WTC11 (cell line): ENCODE results near the gene KCND1. TPM values are rescaled to one million over a fixed set of nuclear protein-coding genes. Genes with fewer than 3 reads are reported as not detected.

Source experiments
- ATAC-seq: fragments of 200-7000 bp; cut with Tn5 transposase; 2 replicates; pipeline ENCODE4 v1.10.0; 2021; ENCODE audit warnings: mild to moderate bottlenecking, moderate library complexity
- CTCF ChIA-PET: fragments of 300-600 bp; sonication (Branson Sonifier 250); formaldehyde crosslinking; loops from one replicate; lab custom pipeline; 2021; ENCODE audit warnings: antibody characterized with exemption; lab: Charles Lee
- POLR2A ChIA-PET: fragments of 350-600 bp; sonication (Branson Sonifier 250); formaldehyde crosslinking; loops from one replicate; lab custom pipeline; 2021; ENCODE audit warnings: antibody characterized with exemption; lab: Charles Lee
- DNase-seq: peaks from one replicate; pipeline ENCODE4 v3.0.0; 2021; ENCODE audit warnings: low spot score
- H3K27ac Mint-ChIP-seq: 2 replicates; pipeline ENCODE4 v1.8.0; 2021; ENCODE audit warnings: mixed read lengths
- H3K27me3 Mint-ChIP-seq: 2 replicates; pipeline ENCODE4 v1.8.0; 2021; ENCODE audit warnings: low read depth, mild to moderate bottlenecking, moderate library complexity, mixed read lengths
- H3K36me3 Mint-ChIP-seq: 2 replicates; pipeline ENCODE4 v1.8.0; 2021; ENCODE audit warnings: mixed read lengths
- H3K4me1 Mint-ChIP-seq: 2 replicates; pipeline ENCODE4 v1.8.0; 2022; ENCODE audit warnings: mixed read lengths
- H3K4me3 Mint-ChIP-seq: 2 replicates; pipeline ENCODE4 v1.8.0; 2021; ENCODE audit warnings: mild to moderate bottlenecking, moderate library complexity, mixed read lengths
- H3K9me3 Mint-ChIP-seq: 2 replicates; pipeline ENCODE4 v1.8.0; 2021; ENCODE audit warnings: mixed read lengths
- CREB1 ChIP-seq: sonication (generic); formaldehyde crosslinking; IDR thresholded peaks from 2 replicates; pipeline ENCODE4 v1.8.0; 2023; ENCODE audit warnings: mild to moderate bottlenecking, missing genetic modification reagents
- CTCF ChIP-seq: fragments of 200-600 bp; IDR thresholded peaks from 2 replicates; pipeline ENCODE4 v1.8.0; 2022; ENCODE audit warnings: antibody characterized with exemption
- E2F1 ChIP-seq: sonication (generic); formaldehyde crosslinking; IDR thresholded peaks from 2 replicates; pipeline ENCODE4 v1.8.0; 2022; ENCODE audit warnings: mild to moderate bottlenecking, missing genetic modification reagents
- E2F4 ChIP-seq: sonication (generic); formaldehyde crosslinking; IDR thresholded peaks from 2 replicates; pipeline ENCODE4 v1.8.1; 2022; ENCODE audit warnings: low read depth, mild to moderate bottlenecking, moderate library complexity, missing genetic modification reagents, borderline replicate concordance
- ETV6 ChIP-seq: sonication (generic); formaldehyde crosslinking; IDR thresholded peaks from 2 replicates; pipeline ENCODE4 v1.8.1; 2022; ENCODE audit warnings: mild to moderate bottlenecking, missing genetic modification reagents
- GABPB1 ChIP-seq: sonication (generic); formaldehyde crosslinking; IDR thresholded peaks from 2 replicates; pipeline ENCODE4 v1.8.1; 2023; ENCODE audit warnings: mild to moderate bottlenecking, missing genetic modification reagents
- GTF2I ChIP-seq: fragments of 250-450 bp; sonication (Bioruptor Pico); conservative IDR thresholded peaks from 2 replicates; pipeline ENCODE4 v1.4.0; 2021; ENCODE audit warnings: mild to moderate bottlenecking
- HMGA2 ChIP-seq: fragments of 250-450 bp; sonication (Bioruptor Pico); IDR thresholded peaks from 2 replicates; pipeline ENCODE4 v1.4.0; 2021; ENCODE audit warnings: mild to moderate bottlenecking, moderate library complexity
- NFE2L1 ChIP-seq: sonication (generic); formaldehyde crosslinking; IDR thresholded peaks from 2 replicates; pipeline ENCODE4 v1.8.1; 2023; ENCODE audit warnings: missing genetic modification reagents
- NR2C2 ChIP-seq: sonication (generic); formaldehyde crosslinking; IDR thresholded peaks from 2 replicates; pipeline ENCODE4 v1.8.0; 2022; ENCODE audit warnings: mild to moderate bottlenecking, missing genetic modification reagents
- SMAD3 ChIP-seq: sonication (generic); formaldehyde crosslinking; IDR thresholded peaks from 2 replicates; pipeline ENCODE4 v1.8.0; 2022; ENCODE audit warnings: missing genetic modification reagents, mild to moderate bottlenecking, borderline replicate concordance
- TCF7 ChIP-seq: sonication (generic); formaldehyde crosslinking; IDR thresholded peaks from 2 replicates; pipeline ENCODE4 v1.8.0; 2022; ENCODE audit warnings: mild to moderate bottlenecking, low read depth, missing genetic modification reagents, moderate library complexity
- ZMAT4 ChIP-seq: fragments of 250-450 bp; sonication (Bioruptor Pico); IDR thresholded peaks from 2 replicates; pipeline ENCODE4 v1.9.0; 2021; ENCODE audit warnings: mild to moderate bottlenecking
- ZNF138 ChIP-seq: sonication (generic); formaldehyde crosslinking; conservative IDR thresholded peaks from 2 replicates; pipeline ENCODE4 v1.8.1; 2022; ENCODE audit warnings: mild to moderate bottlenecking, moderate library complexity, missing genetic modification reagents
- ZNF317 ChIP-seq: sonication (generic); formaldehyde crosslinking; IDR thresholded peaks from 2 replicates; pipeline ENCODE4 v1.8.1; 2023; ENCODE audit warnings: low read depth, mild to moderate bottlenecking, moderate library complexity, missing genetic modification reagents, borderline replicate concordance
- ZSCAN18 ChIP-seq: fragments of 250-450 bp; sonication (Bioruptor Pico); IDR thresholded peaks from 2 replicates; pipeline ENCODE4 v2.1.2; 2022; ENCODE audit warnings: mild to moderate bottlenecking, moderate library complexity
- total RNA-seq: library from RNA; stranded (reverse); gene quantifications from 3 replicates; pipeline ENCODE4 v1.2.3, GENCODE V29; 2021
- TF ChIP-seq, protein P1 (sequence below): sonication (generic); formaldehyde crosslinking; IDR thresholded peaks from 2 replicates; pipeline ENCODE4 v1.8.1; 2023; ENCODE audit warnings: mild to moderate bottlenecking, missing genetic modification reagents, borderline replicate concordance

Gene KCND1
- total RNA-seq, 1 experiment from 2014 or later, result 5.4 TPM

GRCh38 chrX:48917139-48918001 is 54.3 kb downstream of the KCND1 start:
- TF ChIP-seq ZNF317 (CRISPR knock-in tag) (no peak), E2F1 (no peak), ZMAT4 (no peak), ETV6 (CRISPR knock-in tag) (0 out of 2 replicates have a peak, but pooled peaks have one; percentile 48), NR2C2 (CRISPR knock-in tag) (0 out of 2 replicates have a peak, but pooled peaks have one; percentile 40), HMGA2 (CRISPR knock-in tag) (no peak), CTCF (peak; percentile 71)
- peaks cover 53% of the 10 kb centered on the region for H3K4me1 Mint-ChIP-seq
- DNase-seq, result peak; percentile 87
- peak overlapping the region; percentile 93 for H3K27ac Mint-ChIP-seq
- H3K27me3 Mint-ChIP-seq, result no peaks in the 10 kb centered on the region
- ATAC-seq, result peak; percentile 31
- ChIA-PET POLR2A (no interaction called here), CTCF (interaction anchor here (0.8 to 1.0 kb wide), 3 partner anchors 19 to 286 kb away, joined by 3 to 5 read pairs (median 3); no protein-coding TSS in a partner anchor)
- peak overlapping the region; percentile 93 for H3K4me3 Mint-ChIP-seq
- H3K9me3 Mint-ChIP-seq, result no peaks in the 10 kb centered on the region
- H3K36me3 Mint-ChIP-seq, result peaks cover 56% of the 10 kb centered on the region

DNA sequence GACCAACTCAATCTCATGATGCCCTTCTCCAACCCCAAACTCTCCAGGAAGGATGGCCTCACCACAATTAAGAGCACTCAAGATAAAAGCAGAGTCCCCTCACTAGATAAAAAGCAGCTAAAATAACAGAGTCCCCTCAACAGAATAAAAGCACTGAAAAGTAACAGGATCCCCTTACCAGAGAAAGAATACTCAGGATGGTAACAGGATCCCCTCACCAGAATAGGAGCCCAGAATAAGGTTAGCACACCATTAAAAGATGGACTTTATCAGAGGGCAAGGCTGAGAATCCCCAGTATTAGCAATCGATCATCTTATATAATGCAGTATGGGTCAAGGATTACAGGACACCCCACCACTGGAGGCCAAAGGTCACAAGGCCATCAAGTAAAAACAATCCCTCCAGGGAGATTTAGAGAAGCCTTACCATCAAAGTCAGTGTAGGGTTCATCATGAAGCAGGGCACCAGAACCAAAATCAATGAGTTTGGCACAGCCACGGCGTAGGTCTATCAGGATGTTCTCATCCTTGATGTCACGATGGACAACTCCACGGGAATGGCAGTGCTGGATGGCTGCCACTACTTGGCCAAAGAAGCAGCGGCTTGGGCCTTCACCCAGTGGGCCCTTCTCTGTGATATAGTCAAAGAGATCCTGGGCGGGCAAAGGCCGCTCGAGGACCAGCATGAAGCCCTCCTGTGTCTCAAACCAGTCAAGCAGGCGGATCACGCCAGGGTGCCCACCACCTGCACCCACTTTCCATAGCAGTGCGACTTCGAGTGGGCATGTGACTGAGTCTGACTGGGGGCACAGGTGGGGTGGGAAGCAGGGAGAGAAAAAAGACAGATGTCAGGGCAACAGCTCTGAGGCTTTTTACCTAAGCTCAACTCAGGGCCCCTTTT is 56.8 kb downstream of the KCND1 start:
- Mint-ChIP-seq H3K36me3 (peaks cover 57% of the 10 kb centered on the region), H3K27ac (peak overlapping the region; percentile 74), H3K4me1 (peaks cover 39% of the 10 kb centered on the region), H3K27me3 (no peaks in the 10 kb centered on the region), H3K9me3 (no peaks in the 10 kb centered on the region), H3K4me3 (peak overlapping the region; percentile 93)
- ChIA-PET CTCF (interaction anchor here (0.6 to 1.1 kb wide), 3 partner anchors 17 to 26 kb away, joined by 3 to 4 read pairs (median 3); partner anchors contain the start of genes PQBP1 and TIMM17B), POLR2A (no interaction called here)
- DNase-seq (no peak), ATAC-seq (no peak)
- TF ChIP-seq CREB1 (CRISPR knock-in tag), result no peak
- TF ChIP-seq, protein P1, sequence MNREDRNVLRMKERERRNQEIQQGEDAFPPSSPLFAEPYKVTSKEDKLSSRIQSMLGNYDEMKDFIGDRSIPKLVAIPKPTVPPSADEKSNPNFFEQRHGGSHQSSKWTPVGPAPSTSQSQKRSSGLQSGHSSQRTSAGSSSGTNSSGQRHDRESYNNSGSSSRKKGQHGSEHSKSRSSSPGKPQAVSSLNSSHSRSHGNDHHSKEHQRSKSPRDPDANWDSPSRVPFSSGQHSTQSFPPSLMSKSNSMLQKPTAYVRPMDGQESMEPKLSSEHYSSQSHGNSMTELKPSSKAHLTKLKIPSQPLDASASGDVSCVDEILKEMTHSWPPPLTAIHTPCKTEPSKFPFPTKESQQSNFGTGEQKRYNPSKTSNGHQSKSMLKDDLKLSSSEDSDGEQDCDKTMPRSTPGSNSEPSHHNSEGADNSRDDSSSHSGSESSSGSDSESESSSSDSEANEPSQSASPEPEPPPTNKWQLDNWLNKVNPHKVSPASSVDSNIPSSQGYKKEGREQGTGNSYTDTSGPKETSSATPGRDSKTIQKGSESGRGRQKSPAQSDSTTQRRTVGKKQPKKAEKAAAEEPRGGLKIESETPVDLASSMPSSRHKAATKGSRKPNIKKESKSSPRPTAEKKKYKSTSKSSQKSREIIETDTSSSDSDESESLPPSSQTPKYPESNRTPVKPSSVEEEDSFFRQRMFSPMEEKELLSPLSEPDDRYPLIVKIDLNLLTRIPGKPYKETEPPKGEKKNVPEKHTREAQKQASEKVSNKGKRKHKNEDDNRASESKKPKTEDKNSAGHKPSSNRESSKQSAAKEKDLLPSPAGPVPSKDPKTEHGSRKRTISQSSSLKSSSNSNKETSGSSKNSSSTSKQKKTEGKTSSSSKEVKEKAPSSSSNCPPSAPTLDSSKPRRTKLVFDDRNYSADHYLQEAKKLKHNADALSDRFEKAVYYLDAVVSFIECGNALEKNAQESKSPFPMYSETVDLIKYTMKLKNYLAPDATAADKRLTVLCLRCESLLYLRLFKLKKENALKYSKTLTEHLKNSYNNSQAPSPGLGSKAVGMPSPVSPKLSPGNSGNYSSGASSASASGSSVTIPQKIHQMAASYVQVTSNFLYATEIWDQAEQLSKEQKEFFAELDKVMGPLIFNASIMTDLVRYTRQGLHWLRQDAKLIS (CRISPR knock-in tag), result no peak
- TF ChIP-seq E2F4 (CRISPR knock-in tag), result no peak
- no peak for TF ChIP-seq NFE2L1 (CRISPR knock-in tag)
- TF ChIP-seq GABPB1 (CRISPR knock-in tag), result no peak
- no peak for TF ChIP-seq TCF7 (CRISPR knock-in tag)
- no peak for TF ChIP-seq SMAD3
- TF ChIP-seq GTF2I (CRISPR knock-in tag), result no peak
- no peak for TF ChIP-seq ZNF138 (CRISPR knock-in tag)
- no peak for TF ChIP-seq ZSCAN18 (CRISPR knock-in tag)
- TF ChIP-seq, all 79 proteins: peak for 0
